ENCODE data around the gene CARNS1.
A peak's percentile ranks its signal among the peaks of the same experiment; 100 is the strongest.

CARNS1 gene

DNA sequence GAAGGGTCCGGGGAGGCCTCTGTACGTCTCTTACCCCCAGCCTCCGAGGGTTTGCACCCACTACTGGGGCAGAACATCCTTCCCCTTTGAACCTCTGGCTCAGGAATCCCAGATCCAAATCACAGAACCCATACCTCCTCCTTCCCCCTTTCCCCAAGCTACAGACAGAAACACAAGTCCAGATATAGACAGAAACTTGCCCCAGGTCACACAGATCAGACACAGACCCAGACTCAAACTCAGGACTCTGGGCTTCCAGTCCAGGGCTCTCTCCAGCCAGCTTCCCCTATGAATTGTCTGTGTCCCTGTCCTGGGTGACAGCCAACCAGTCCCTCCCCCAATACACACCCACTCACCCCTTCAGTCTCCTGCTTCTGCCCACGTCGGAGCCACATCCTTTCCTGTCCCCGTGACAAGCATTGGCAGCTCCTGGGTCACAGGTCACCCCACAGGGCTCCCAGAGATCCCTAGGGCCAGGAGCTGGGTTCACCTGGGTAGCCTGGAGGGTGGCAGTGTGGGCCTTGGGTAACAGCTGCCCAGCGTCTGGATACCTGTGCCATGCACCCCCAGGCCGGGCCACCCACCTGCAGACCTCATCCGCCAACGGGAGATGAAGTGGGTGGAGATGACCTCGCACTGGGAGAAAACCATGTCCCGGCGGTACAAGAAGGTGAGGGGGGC, 10.8 kb upstream of the CARNS1 start:
- no peak overlapping the region for H3K4me3 ChIP-seq (ENCODE audit: low read depth, low read length)
- TF ChIP-seq, protein P1, sequence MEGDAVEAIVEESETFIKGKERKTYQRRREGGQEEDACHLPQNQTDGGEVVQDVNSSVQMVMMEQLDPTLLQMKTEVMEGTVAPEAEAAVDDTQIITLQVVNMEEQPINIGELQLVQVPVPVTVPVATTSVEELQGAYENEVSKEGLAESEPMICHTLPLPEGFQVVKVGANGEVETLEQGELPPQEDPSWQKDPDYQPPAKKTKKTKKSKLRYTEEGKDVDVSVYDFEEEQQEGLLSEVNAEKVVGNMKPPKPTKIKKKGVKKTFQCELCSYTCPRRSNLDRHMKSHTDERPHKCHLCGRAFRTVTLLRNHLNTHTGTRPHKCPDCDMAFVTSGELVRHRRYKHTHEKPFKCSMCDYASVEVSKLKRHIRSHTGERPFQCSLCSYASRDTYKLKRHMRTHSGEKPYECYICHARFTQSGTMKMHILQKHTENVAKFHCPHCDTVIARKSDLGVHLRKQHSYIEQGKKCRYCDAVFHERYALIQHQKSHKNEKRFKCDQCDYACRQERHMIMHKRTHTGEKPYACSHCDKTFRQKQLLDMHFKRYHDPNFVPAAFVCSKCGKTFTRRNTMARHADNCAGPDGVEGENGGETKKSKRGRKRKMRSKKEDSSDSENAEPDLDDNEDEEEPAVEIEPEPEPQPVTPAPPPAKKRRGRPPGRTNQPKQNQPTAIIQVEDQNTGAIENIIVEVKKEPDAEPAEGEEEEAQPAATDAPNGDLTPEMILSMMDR (IDR thresholded peaks at IDR 0.05; ENCODE audit: control insufficient read depth, extremely low read depth, insufficient read depth) = no peak
- no peak for DNase-seq (ENCODE audit: low read depth)

DNA sequence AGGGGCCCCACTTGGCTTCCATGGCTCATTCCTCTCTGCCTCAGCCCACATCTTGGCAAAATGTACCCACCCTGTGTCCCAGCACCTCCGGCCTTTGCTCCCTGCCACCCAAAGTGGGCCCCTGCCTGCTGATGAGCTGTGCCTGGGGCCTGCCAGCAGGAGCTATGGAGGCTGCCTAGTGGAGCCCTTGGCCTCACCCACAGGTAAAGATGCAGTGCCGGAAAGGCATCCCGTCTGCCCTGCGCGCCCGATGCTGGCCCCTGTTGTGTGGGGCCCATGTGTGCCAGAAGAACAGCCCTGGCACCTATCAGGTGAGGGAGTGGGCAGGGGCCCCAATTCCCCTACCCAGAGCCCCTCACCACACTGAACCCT, 10.3 kb upstream of the CARNS1 start:
- TF ChIP-seq, protein P1 (IDR thresholded peaks at IDR 0.05; ENCODE audit: control insufficient read depth, extremely low read depth, insufficient read depth) = no peak
- no peak overlapping the region for H3K4me3 ChIP-seq (ENCODE audit: low read depth, low read length)
- DNase-seq (ENCODE audit: low read depth) = no peak

DNA sequence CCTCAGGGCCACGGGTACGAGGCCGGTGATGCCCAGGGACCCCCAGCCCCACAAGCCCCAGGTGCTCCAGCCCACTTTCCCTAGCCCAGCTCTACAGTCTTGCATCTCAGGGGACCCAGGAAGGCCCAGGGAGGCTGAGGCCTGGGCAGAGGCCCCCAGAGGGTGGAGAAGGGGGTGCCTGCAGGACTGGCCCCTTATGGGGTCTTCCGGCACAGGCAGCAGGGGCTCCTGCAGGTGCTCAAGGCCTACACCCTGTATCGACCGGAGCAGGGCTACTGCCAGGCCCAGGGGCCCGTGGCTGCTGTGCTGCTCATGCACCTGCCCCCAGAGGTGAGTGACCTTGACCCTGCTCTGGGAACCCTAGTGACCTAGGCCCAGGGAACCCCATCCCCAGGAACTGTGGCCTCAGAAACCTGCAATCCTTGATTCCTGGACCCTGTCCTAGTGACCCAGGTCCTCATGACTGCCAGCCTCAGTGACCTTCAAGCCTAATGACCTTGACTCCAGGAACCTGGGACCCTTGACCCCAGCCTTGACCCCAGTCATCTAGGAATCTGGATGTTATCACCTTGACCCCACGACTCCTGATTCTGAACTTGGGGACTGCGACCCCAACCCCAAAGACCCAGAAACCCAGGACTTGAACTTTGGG, 9.7 kb upstream of the CARNS1 start:
- H3K4me3 ChIP-seq (ENCODE audit: low read depth, low read length) = no peak overlapping the region

DNA sequence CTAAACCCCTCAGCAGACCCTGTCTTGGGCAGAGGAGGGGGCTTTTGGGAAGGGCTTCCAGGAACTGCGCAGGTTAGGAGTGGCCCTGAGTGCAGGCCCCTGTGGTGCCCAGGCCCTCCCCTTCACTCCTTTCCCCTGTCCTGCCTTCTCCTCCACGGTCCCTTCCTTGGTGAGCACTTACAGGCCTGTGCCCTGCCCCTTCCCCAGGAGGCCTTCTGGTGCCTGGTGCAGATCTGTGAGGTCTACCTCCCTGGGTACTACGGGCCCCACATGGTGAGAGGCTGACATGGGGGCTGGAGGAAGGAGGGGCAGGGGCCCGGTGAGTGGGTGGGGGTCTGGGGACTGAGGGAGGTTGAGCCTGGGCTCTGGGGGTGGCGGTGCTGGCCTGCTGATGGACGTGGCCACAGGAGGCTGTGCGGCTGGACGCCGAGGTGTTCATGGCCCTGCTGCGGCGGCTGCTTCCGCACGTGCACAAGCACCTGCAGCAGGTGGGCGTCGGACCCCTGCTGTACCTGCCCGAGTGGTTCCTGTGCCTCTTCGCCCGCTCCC, 9.0 kb upstream of the CARNS1 start:
- TF ChIP-seq, protein P1 (IDR thresholded peaks at IDR 0.05; ENCODE audit: control insufficient read depth, extremely low read depth, insufficient read depth) = no peak
- no peak for DNase-seq (ENCODE audit: low read depth)
- no peak overlapping the region for H3K4me3 ChIP-seq (ENCODE audit: low read depth, low read length)

More for the DNA sequence above, 9.7 kb upstream of the CARNS1 start:
- DNase-seq (ENCODE audit: low read depth) = no peak
- TF ChIP-seq, protein P1 (IDR thresholded peaks at IDR 0.05; ENCODE audit: control insufficient read depth, extremely low read depth, insufficient read depth) = no peak

DNA sequence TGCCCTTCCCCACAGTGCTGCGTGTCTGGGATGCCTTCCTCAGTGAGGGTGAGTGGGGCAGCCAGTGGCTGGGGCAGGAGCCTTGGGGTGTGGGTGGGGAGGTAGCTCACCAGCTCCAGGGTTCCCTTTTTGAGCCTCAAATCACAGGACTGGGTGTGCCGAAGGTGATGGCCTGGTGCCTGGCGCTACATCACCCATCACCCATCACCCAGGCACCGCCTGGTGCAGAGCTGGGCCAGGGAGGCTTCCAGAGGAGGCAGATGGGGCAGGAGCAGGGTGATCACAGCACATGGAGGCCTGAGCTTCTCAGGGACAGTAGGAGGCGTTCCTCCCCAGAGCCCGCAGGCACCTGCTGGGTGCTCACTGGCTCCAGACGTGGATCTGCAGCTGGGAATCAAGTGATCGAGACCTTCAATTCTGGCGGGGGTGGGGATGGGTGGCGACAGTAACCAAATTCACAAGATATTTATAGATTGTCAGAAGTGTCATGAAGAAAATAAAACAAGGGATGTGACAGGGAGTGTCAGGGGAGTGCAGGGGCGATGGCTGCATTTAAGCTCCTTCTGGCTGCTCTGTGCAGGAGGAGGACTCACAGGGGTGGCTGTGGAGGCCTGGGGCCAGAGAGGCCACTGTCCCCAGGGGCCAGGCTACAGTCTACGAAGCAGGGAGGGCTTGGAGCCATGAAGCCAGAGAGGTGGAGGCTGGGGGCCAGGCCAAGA, 8.3 kb upstream of the CARNS1 start:
- no peak overlapping the region for H3K4me3 ChIP-seq (ENCODE audit: low read depth, low read length)
- no peak for DNase-seq (ENCODE audit: low read depth)
- TF ChIP-seq, protein P1 (IDR thresholded peaks at IDR 0.05; ENCODE audit: control insufficient read depth, extremely low read depth, insufficient read depth) = peak; percentile 19; the same call in 1 of the 2 replicates

DNA sequence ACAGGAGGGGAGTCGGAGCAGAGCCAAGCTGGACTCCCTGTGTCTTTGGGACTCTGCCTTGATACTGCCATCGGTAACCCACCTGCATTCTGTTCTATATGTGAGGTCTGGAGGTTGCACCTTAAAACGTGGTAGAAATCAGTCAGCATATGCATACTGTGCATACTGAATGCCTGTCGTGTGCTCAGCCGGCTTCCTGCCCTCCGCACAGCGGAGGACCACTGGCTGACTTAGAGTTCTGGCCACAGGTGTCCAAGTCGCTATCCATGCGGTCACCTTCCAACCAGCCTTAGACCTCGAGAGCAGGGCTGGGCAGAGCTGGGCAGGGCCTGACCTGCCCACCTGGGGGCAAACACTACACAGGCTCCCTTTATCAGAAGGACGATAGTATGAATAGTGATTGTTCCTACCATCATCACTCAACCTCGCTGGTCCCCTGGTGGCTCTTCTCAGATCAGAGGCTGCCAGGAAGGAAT, 7.8 kb upstream of the CARNS1 start:
- no peak overlapping the region for H3K4me3 ChIP-seq (ENCODE audit: low read depth, low read length)
- TF ChIP-seq, protein P1 (IDR thresholded peaks at IDR 0.05; ENCODE audit: control insufficient read depth, extremely low read depth, insufficient read depth) = no peak
- DNase-seq (ENCODE audit: low read depth) = no peak

Measured in LNCaP clone FGC (cell line).